Liver (tissue), 9 donors: Measurements from ENCODE around the gene ZNF697. TPM values are rescaled to one million over a fixed set of nuclear protein-coding genes. Genes with fewer than 3 reads are reported as not detected.

Experiments
- DNase-seq: peaks from one replicate; pipeline ENCODE4 v3.0.0-alpha.2; 2017; ENCODE audit warnings: low spot score
- H3K27ac ChIP-seq, 2 donors: one replicate each; pipeline ENCODE4 v1.7.0; 2013; ENCODE audit warnings: inconsistent platforms in 2 of 2, low read length in 2 of 2, control low read depth in 1 of 2, low read depth in 1 of 2, mild to moderate bottlenecking in 1 of 2
- H3K27me3 ChIP-seq, 4 donors: one replicate each; pipeline versions ENCODE4 v1.6.1 to v1.7.0; 2013; ENCODE audit warnings: low read length in 3 of 4, inconsistent platforms in 1 of 4, mild to moderate bottlenecking in 1 of 4, moderate library complexity in 1 of 4; ENCODE audit not compliant: control insufficient read depth in 4 of 4, insufficient read depth in 4 of 4
- H3K36me3 ChIP-seq, 4 donors: one replicate each; pipeline versions ENCODE4 v1.6.1 to v1.7.0; 2013; ENCODE audit warnings: low read length in 3 of 4, mild to moderate bottlenecking in 3 of 4, low read depth in 1 of 4, moderate library complexity in 1 of 4; ENCODE audit not compliant: control insufficient read depth in 4 of 4, insufficient read depth in 3 of 4
- H3K4me1 ChIP-seq, 4 donors: one replicate each; pipeline versions ENCODE4 v1.6.1 to v1.7.0; 2013; ENCODE audit warnings: low read length in 3 of 4, mild to moderate bottlenecking in 3 of 4, moderate library complexity in 1 of 4; ENCODE audit not compliant: control insufficient read depth in 4 of 4, insufficient read depth in 4 of 4
- H3K4me3 ChIP-seq, 3 donors: one replicate each; pipeline versions ENCODE4 v1.6.1 to v1.7.0; 2013; ENCODE audit warnings: low read length in 3 of 3, control low read depth in 1 of 3, low read depth in 1 of 3, mild to moderate bottlenecking in 1 of 3
- H3K9ac ChIP-seq, 2 donors: one replicate each; pipeline ENCODE4 v1.7.0; 2013; ENCODE audit warnings: low read length in 2 of 2, mild to moderate bottlenecking in 2 of 2, moderate library complexity in 2 of 2, control low read depth in 1 of 2, low read depth in 1 of 2
- H3K9me3 ChIP-seq, 4 donors: one replicate each; pipeline versions ENCODE4 v1.6.1 to v1.7.0; 2013; ENCODE audit warnings: low read length in 3 of 4; ENCODE audit not compliant: control insufficient read depth in 4 of 4
- EGR1 ChIP-seq, 2 donors: IDR thresholded peaks; 2 replicates each; pipeline ENCODE4 v1.6.1; 2016 to 2018; ENCODE audit warnings: antibody characterized with exemption in 2 of 2, low read depth in 2 of 2
- FOXA1 ChIP-seq: IDR thresholded peaks from 2 replicates; pipeline ENCODE4 v1.6.1; 2016; ENCODE audit warnings: antibody characterized with exemption
- FOXA2 ChIP-seq: IDR thresholded peaks from 2 replicates; pipeline ENCODE4 v1.6.1; 2016; ENCODE audit warnings: antibody characterized with exemption
- GABPA ChIP-seq, 2 donors: IDR thresholded peaks in 1 of 2; conservative IDR thresholded peaks in 1 of 2; 2 replicates each; pipeline ENCODE4 v1.6.1; 2016; ENCODE audit warnings: antibody characterized with exemption in 2 of 2, mild to moderate bottlenecking in 1 of 2, moderate library complexity in 1 of 2
- HNF4A ChIP-seq, 2 donors: conservative IDR thresholded peaks; 2 replicates each; pipeline ENCODE4 v1.6.1; 2016; ENCODE audit warnings: antibody characterized with exemption in 2 of 2, mild to moderate bottlenecking in 2 of 2
- HNF4G ChIP-seq: IDR thresholded peaks from 2 replicates; pipeline ENCODE4 v1.6.1; 2016; ENCODE audit warnings: antibody characterized with exemption
- JUND ChIP-seq, 2 donors: IDR thresholded peaks; 2 replicates each; pipeline ENCODE4 v1.6.1; 2016; ENCODE audit warnings: antibody characterized with exemption in 2 of 2
- NR2F2 ChIP-seq: IDR thresholded peaks from 2 replicates; pipeline ENCODE4 v1.6.1; 2016; ENCODE audit warnings: antibody characterized with exemption
- RAD21 ChIP-seq, 2 donors: IDR thresholded peaks; 2 replicates each; pipeline ENCODE4 v1.6.1; 2016; ENCODE audit warnings: antibody characterized with exemption in 2 of 2, mild to moderate bottlenecking in 2 of 2
- RXRA ChIP-seq, 2 donors: IDR thresholded peaks; 2 replicates each; pipeline ENCODE4 v1.6.1; 2017 to 2018; ENCODE audit warnings: antibody characterized with exemption in 2 of 2, mild to moderate bottlenecking in 1 of 2
- SP1 ChIP-seq: IDR thresholded peaks from 2 replicates; pipeline ENCODE4 v1.6.1; 2018; ENCODE audit warnings: antibody characterized with exemption, mild to moderate bottlenecking
- TAF1 ChIP-seq: conservative IDR thresholded peaks from 2 replicates; pipeline ENCODE4 v1.6.1; 2016; ENCODE audit warnings: antibody characterized with exemption, mild to moderate bottlenecking
- YY1 ChIP-seq: IDR thresholded peaks from 2 replicates; pipeline ENCODE4 v1.6.1; 2016; ENCODE audit warnings: antibody characterized with exemption, mild to moderate bottlenecking
- WGBS: extraction: QIAGEN DNeasy Blood & Tissue Kit; methylation state at CpG from one replicate; pipeline ENCODE4 v1.1.7; 2013; 5-methylcytosine and 5-hydroxymethylcytosine counted together
- polyA plus RNA-seq, 2 donors: library from polyadenylated mRNA; stranded (reverse) in 1 of 2; unstranded in 1 of 2; fragments of 200-250 nt in 1 of 2; fragments of >200 nt in 1 of 2; fragmentation: Nextera tagmentation in 1 of 2; extraction: Ambion mirVana in 1 of 2; gene quantifications; one replicate each; pipeline versions ENCODE4 v1.2.1 to v1.2.3, GENCODE V29; 2013 to 2015
- total RNA-seq, 2 donors: library from RNA; depleted of rRNA; stranded (reverse); fragments of >200 nt; gene quantifications; one replicate each; pipeline ENCODE4 v1.2.3, GENCODE V29; 2014
- TF ChIP-seq, protein P1 (sequence below): IDR thresholded peaks from 2 replicates; pipeline ENCODE4 v1.6.1; 2016; ENCODE audit warnings: antibody characterized with exemption
- TF ChIP-seq, protein P2 (sequence below): fragments of 150-350 bp; IDR thresholded peaks from 2 replicates; pipeline ENCODE4 v1.5.1; 2017; ENCODE audit warnings: improper control_type of control experiment, low read depth, low read length; ENCODE audit not compliant: missing input control
- TF ChIP-seq, protein P3 (sequence below): IDR thresholded peaks from 2 replicates; pipeline ENCODE4 v1.6.1; 2016; ENCODE audit warnings: antibody characterized with exemption
- TF ChIP-seq, protein P4 (sequence below): IDR thresholded peaks from 2 replicates; pipeline ENCODE4 v1.6.1; 2016; ENCODE audit warnings: antibody characterized with exemption, mild to moderate bottlenecking
- TF ChIP-seq, protein P5 (sequence below): IDR thresholded peaks from 2 replicates; pipeline ENCODE4 v1.6.1; 2016; ENCODE audit warnings: antibody characterized with exemption
- donor health status: healthy.
- donor health status: healthy.
- donor health status: healthy.
- donor health status: healthy.
- donor health status: healthy.

The ZNF697 gene
- total and polyA plus RNA-seq, 4 donors, result 0.89 to 4.5 (median 3.2) TPM

DNA sequence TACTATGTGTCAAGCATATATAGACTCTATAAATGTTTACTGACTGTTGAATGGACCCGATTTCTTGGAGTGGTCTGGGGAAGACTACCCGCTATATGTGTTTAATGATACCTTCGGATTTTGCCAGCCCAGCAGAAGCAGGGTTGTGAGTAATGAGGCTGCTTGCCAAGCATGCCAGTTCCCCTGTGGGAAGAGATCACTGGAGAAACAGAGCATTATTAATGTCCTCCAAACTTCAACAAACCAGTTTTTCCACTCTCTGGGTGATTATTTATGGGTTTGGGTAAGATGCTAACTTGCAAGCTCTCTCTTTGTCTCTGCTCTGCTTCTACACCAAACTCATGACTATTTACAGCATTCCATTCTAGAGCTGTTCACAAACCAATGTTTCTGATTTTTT lies 38.6 kb upstream of the ZNF697 start:
- no peak for DNase-seq
- TF ChIP-seq GABPA (IDR thresholded peaks at IDR 0.05 in 1 of 2, conservative IDR thresholded peaks at IDR 0.05 in 1 of 2) (no peak), SP1 (peak; percentile 11), YY1 (no peak)
- TF ChIP-seq, protein P1, sequence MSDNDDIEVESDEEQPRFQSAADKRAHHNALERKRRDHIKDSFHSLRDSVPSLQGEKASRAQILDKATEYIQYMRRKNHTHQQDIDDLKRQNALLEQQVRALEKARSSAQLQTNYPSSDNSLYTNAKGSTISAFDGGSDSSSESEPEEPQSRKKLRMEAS, result no peak
- 91% methylated on average over 3 of the region's 3 CpGs for WGBS

DNA sequence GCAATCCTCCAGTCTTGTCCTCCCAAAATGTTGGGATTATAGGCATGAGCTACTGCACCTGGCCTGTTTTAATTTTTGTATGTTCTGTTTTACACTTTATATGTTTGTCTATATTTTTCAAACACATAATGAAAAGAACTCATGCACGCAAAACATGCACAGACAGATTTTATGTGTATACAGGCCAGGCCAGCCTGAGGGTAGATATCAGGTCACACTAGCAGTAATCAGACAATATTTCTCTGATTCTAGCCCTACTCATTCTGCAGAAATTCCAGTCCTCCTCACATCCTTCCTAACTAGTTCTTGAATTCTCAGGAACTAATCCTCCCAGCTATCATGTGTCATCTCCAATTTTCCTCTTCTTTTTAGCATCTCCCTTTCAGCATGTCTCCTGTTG lies 35.8 kb upstream of the ZNF697 start:
- DNase-seq, result no peak
- Histone ChIP-seq H3K36me3 (no peaks in the 10 kb centered on the region), H3K4me3 (no peak overlapping the region), H3K27ac (no peak overlapping the region), H3K9ac (no peak overlapping the region), H3K27me3 (no peaks in the 10 kb centered on the region), H3K4me1 (no peaks in the 10 kb centered on the region), H3K9me3 (no peaks in the 10 kb centered on the region)
- 97% methylated on average over 1 of the region's 1 CpG for WGBS
- TF ChIP-seq, protein P2, sequence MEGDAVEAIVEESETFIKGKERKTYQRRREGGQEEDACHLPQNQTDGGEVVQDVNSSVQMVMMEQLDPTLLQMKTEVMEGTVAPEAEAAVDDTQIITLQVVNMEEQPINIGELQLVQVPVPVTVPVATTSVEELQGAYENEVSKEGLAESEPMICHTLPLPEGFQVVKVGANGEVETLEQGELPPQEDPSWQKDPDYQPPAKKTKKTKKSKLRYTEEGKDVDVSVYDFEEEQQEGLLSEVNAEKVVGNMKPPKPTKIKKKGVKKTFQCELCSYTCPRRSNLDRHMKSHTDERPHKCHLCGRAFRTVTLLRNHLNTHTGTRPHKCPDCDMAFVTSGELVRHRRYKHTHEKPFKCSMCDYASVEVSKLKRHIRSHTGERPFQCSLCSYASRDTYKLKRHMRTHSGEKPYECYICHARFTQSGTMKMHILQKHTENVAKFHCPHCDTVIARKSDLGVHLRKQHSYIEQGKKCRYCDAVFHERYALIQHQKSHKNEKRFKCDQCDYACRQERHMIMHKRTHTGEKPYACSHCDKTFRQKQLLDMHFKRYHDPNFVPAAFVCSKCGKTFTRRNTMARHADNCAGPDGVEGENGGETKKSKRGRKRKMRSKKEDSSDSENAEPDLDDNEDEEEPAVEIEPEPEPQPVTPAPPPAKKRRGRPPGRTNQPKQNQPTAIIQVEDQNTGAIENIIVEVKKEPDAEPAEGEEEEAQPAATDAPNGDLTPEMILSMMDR, result no peak
- no peak for TF ChIP-seq FOXA1
- TF ChIP-seq TAF1, result no peak
- TF ChIP-seq, protein P3, sequence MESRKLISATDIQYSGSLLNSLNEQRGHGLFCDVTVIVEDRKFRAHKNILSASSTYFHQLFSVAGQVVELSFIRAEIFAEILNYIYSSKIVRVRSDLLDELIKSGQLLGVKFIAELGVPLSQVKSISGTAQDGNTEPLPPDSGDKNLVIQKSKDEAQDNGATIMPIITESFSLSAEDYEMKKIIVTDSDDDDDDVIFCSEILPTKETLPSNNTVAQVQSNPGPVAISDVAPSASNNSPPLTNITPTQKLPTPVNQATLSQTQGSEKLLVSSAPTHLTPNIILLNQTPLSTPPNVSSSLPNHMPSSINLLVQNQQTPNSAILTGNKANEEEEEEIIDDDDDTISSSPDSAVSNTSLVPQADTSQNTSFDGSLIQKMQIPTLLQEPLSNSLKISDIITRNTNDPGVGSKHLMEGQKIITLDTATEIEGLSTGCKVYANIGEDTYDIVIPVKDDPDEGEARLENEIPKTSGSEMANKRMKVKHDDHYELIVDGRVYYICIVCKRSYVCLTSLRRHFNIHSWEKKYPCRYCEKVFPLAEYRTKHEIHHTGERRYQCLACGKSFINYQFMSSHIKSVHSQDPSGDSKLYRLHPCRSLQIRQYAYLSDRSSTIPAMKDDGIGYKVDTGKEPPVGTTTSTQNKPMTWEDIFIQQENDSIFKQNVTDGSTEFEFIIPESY, result no peak
- TF ChIP-seq FOXA2, result no peak
- TF ChIP-seq HNF4A (conservative IDR thresholded peaks at IDR 0.05), result no peak
- TF ChIP-seq JUND (IDR thresholded peaks at IDR 0.05), result no peak
- no peak for TF ChIP-seq HNF4G
- TF ChIP-seq RAD21 (IDR thresholded peaks at IDR 0.05), result no peak
- no peak for TF ChIP-seq EGR1 (IDR thresholded peaks at IDR 0.05; ENCODE audit: low read depth in 2 of 2)
- no peak for TF ChIP-seq GABPA (IDR thresholded peaks at IDR 0.05 in 1 of 2, conservative IDR thresholded peaks at IDR 0.05 in 1 of 2)
- TF ChIP-seq RXRA (IDR thresholded peaks at IDR 0.05), result no peak
- TF ChIP-seq SP1, result no peak
- TF ChIP-seq, protein P1, result no peak
- TF ChIP-seq, protein P4, sequence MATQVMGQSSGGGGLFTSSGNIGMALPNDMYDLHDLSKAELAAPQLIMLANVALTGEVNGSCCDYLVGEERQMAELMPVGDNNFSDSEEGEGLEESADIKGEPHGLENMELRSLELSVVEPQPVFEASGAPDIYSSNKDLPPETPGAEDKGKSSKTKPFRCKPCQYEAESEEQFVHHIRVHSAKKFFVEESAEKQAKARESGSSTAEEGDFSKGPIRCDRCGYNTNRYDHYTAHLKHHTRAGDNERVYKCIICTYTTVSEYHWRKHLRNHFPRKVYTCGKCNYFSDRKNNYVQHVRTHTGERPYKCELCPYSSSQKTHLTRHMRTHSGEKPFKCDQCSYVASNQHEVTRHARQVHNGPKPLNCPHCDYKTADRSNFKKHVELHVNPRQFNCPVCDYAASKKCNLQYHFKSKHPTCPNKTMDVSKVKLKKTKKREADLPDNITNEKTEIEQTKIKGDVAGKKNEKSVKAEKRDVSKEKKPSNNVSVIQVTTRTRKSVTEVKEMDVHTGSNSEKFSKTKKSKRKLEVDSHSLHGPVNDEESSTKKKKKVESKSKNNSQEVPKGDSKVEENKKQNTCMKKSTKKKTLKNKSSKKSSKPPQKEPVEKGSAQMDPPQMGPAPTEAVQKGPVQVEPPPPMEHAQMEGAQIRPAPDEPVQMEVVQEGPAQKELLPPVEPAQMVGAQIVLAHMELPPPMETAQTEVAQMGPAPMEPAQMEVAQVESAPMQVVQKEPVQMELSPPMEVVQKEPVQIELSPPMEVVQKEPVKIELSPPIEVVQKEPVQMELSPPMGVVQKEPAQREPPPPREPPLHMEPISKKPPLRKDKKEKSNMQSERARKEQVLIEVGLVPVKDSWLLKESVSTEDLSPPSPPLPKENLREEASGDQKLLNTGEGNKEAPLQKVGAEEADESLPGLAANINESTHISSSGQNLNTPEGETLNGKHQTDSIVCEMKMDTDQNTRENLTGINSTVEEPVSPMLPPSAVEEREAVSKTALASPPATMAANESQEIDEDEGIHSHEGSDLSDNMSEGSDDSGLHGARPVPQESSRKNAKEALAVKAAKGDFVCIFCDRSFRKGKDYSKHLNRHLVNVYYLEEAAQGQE, result no peak
- TF ChIP-seq NR2F2, result no peak
- TF ChIP-seq, protein P5, sequence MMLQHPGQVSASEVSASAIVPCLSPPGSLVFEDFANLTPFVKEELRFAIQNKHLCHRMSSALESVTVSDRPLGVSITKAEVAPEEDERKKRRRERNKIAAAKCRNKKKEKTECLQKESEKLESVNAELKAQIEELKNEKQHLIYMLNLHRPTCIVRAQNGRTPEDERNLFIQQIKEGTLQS, result no peak
- TF ChIP-seq YY1, result no peak

More for the DNA sequence above, 38.6 kb upstream of the ZNF697 start:
- Histone ChIP-seq H3K27ac (no peak overlapping the region), H3K4me3 (no peak overlapping the region), H3K36me3 (no peaks in the 10 kb centered on the region), H3K27me3 (no peaks in the 10 kb centered on the region), H3K9me3 (no peaks in the 10 kb centered on the region), H3K9ac (no peak overlapping the region), H3K4me1 (no peaks in the 10 kb centered on the region)
